ENCODE results near the gene GLI3.

Gene GLI3

DNA sequence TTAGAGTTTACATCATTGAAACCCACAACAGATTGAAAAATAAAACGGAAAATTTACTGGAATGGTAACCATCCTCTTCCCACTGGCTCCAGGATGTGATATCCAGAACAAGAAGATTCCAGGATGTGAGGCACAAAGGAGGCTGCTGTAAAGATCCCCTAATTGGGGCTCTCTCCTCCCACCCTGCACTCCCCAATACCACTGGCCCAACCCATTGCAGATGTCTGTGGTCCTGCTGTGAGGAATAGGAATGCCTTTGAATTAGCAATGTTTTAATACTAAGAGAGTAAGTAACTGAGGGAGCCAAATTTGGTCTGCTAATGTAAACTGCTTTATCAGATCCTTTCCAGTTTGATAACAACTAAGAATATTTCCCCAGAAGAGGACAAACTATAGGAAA is 308.2 kb downstream of the GLI3 start:
- no peak for DNase-seq (ENCODE audit: low spot score)

DNA sequence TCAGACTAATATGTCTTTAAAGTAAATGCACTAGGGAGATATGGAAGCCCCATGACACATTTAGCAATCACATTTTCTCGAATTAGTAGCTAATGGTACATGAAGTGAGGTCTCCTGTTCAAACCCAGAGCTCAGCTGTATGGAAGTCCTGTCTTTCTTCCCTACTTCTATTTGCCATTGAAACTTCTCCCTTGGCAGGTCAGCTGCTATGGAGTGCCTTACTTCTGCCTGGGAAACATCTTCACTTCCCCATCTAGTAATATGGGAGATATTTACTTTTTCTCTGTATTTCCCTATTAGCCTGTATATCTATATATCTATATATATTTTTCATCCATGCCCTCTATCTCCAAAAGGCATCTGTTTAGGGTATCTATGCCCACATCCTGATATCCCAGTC is 308.8 kb downstream of the GLI3 start:
- no peak for DNase-seq (ENCODE audit: low spot score)

DNA sequence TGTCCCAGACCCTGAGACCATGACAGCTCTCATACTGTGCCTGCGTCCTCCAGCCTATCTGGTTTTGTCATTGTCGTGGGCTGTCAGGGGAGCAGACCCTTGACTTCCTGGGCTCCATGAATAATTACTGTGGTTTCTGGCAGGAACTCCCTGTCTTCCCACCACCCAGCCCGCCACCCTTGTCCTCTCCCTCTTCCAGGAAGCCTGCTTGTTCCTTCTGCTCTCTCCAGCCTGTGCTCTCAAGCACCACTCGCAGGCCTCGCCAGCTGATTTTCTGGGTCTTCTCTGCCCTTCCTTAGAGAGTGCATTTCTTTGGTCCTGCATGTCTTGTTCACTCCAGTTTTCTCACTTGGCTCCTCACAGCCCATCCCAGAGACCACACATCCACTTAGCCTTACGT is 309.6 kb downstream of the GLI3 start:
- no peak for DNase-seq (ENCODE audit: low spot score)

DNA sequence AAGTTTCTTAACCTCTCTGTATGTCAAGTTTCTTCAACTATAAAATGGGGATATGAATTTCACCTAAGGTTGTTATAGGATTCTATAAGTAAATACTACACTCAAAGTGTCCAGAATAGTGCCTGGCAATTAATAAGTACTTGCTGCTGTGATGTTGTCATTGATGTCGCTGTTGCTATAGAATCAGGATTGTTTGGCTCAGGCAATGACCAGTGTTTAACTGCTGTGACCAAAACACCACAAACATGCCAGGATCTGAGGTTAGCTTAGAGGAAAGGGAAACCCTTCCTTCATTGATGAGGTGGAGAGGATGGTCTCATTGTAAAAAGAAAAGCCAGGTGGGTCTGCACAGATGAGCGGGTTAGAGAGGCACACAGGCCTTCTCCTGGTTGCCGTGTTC is 311.1 kb downstream of the GLI3 start:
- no peak for DNase-seq (ENCODE audit: low spot score)

DNA sequence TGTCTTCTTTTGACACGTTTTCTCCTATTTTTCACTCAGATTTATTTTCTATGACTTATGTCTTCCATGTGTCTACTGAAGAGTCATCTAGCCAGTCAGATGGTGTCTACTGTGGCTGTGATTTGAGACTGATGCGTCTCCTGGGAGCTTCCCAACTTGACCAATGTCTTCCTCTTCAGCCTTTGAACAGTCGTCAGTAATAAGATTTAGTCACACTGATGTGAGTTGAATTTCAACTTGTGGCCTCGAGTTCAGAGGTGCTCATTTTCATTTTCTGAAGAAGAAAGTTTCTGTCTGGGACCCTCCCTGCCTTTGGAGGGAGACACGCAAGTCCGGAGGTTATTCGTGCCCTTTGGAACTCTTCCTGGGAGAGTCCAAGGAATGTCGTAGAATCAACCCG is 312.2 kb downstream of the GLI3 start:
- DNase-seq (ENCODE audit: low spot score): no peak

DNA sequence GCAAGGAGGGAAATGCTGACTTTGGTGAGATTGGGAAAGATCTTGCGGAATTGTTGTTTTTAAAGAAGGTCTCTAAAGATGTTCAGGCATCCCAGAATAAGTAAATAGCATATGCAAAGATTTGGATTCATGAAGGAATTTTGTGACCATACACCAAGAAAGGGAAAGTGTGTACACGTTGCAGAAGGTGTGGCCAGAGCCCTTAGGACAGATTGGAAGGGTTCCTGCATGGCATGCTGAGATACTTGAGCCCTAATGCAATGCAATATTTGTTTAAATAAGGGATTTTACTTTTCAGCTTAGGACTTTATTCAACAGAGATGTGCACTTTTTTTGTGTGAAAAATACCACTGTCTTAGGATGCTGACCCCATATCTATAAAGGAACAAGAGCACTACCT is 314.6 kb downstream of the GLI3 start:
- DNase-seq (ENCODE audit: low spot score): no peak

DNA sequence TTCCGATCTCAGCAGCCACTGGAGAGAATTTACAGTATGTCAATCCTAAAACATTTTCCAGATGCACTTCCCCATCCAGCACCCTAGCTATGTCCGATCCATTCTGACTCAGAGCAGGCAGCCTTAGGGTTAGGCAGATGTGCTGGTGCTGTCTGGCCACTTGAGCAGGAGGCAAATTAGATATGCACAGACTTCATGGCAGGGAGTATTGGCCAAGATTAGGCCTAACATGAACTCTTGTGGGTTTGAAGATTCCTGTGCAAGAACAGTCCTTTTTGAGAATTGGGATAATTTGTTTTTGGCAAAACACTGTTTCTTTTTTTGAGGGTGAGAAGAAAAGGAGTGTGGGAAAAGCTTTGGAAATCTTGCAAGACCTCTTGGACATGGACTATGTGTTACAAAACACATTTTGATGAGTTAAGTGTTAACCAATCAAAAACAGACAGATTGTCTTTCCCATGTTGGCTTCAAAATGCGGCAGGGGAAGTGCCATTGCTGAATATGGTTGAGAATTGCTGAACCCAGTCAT is 315.5 kb downstream of the GLI3 start:
- DNase-seq (ENCODE audit: low spot score): no peak

DNA sequence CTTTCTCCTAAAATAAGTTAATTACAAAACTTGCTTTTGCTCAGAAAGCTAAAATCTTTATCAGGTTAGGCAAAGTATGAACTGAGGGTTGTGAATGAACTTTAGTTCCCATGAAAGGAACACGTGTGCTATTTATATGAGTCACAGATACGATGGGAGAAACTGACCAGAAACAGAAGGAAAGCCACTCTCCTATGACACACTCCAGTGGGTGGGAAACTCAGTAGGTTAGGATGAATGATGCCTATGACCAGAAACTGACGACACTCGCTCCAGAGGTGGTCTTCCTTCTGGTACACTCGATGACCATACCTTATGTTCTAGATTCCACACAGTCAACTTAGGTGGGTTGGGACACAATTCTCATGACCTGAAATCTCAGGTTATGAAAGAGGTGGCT is 318.4 kb downstream of the GLI3 start:
- no peak for DNase-seq (ENCODE audit: low spot score)

DNA sequence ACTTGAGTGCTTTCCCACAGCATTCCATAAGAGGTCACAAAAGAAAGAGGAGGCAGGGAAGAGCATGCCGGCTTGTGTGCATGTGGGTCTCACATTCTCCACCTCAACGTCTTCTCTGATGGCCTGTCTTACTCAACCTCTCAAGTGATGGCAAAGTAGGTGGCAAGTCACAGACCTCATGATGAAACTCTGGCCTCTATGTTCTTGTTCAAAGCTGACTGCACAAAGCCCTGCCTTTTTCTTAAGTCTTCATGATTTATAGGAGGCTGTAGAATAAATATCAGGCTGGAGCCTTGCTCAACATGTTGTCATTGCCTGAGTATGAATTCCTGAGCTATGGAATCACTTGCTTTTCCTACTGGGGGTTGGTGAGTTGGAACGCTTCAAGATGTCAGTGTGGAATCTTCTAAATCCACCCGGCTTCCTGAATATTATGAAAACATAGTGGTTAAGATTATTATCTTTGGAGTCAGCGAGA is 320.5 kb downstream of the GLI3 start:
- no peak for DNase-seq (ENCODE audit: low spot score)

DNA sequence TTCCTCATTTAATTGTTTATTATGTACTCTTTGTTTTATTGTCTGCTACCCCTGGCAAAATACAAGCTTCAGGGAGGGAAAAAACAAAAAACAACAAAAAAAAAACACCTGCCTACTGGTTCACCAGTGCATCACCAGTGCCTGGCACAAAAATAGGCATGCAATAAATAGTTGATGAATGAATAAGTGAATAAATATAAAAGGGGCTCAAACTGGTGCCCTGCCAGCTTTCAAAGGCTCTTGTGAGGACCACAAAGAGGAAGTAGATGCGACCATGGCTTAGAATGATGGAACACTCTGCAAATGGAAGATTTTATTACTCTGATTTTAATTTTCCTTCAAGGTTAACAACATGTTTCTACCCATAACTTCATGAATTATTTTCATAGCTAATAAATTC is 321.1 kb downstream of the GLI3 start:
- DNase-seq (ENCODE audit: low spot score): no peak

DNA sequence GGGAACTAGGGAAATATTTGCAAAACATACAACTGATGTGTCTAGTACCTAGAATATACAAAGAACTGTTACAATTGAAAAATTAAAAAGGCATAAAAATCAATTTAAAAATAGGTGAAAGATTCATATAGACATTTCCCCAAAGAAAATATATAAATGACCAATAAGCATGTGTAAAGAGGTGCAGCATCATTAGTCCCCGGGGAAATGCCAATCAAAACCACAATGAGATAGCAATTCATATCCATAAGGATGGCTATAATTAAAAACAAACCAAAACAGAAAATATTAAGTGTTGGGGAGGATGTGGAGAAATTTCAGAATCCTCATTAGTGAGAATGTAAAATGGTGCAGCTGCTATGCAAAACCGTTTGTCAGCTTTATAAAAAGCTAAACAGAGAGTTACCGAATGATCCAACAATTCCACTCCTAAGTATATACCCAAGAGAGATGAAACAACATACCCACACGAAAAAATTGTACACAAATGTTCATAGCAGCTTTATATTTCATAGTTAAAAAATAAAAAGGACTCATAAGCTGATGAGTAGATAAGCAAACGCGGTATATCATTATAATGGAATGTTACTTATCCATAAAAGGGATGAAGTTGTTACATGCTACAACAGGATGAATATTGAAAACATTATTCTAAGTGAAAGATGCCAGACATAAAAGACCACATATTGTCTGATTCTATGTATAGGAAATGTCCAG is 324.0 kb downstream of the GLI3 start:
- no peak for DNase-seq (ENCODE audit: low spot score)

DNA sequence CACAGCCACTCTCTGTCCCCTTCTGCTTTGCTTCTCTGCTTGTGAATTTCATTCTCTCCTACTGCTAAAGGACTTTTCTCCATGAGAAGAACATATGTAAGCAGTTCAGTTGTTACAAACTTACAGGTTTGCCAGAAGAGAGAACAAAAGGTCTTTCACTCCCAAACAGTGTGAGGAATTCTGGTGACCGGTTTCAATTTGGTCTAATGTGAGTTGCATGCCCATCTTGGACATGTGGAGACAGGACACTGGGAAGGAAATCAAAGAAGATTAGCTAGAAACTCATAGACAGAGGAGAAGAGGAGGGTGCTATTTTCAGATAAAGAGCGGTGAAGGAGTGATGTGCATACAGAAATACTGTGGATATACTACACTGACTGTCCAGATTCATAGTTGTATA is 324.6 kb downstream of the GLI3 start:
- DNase-seq (ENCODE audit: low spot score): no peak

DNA sequence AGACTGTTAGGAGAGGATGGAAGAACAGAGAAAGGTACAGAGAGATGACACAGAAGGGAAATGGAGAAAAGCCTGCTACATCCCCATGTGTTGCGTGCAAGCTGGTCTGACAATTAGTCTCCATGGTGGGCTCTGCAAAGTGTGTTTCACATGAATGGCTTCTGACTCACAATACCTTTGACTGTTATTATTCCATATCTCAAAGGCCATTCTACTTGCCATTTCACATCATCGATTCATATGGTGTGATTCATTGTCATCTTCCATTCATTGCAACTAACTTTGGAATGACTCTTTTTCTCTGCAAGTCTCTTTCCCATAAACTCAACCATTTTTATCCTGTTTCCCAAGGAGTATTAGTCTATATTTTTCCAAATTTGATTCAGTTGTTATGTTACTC is 325.2 kb downstream of the GLI3 start:
- DNase-seq (ENCODE audit: low spot score): no peak
